Sigmoid colon (tissue), 4 donors: ENCODE data around the gene UST.

Experiments used
- CTCF ChIP-seq, 4 experiments: fragments of 450-650 bp in 3 of 4; fragments of 200-600 bp in 1 of 4; IDR thresholded peaks; one replicate each; pipeline ENCODE4 v1.5.1; 2016 to 2019; ENCODE audit warnings: antibody characterized with exemption in 4 of 4, mild to moderate bottlenecking in 3 of 4, moderate library complexity in 2 of 4
- EP300 ChIP-seq, 4 donors: sonication (generic); formaldehyde crosslinking; IDR thresholded peaks; one replicate each; pipeline ENCODE4 v1.6.1; 2017; ENCODE audit warnings: antibody characterized with exemption in 4 of 4
- POLR2A ChIP-seq, 2 donors: fragments of 450-650 bp; IDR thresholded peaks; one replicate each; pipeline ENCODE4 v1.6.1; 2016; ENCODE audit warnings: antibody characterized with exemption in 2 of 2, mild to moderate bottlenecking in 2 of 2, moderate library complexity in 2 of 2
- POLR2AphosphoS5 ChIP-seq, 4 donors: sonication (generic); formaldehyde crosslinking; IDR thresholded peaks; one replicate each; pipeline ENCODE4 v1.6.1; 2017; ENCODE audit warnings: antibody characterized with exemption in 4 of 4

GRCh38 chr6:148751793-148752170, 5.0 kb downstream of the UST start:
- TF ChIP-seq CTCF (IDR thresholded peaks at IDR 0.05) (no peak), POLR2A (IDR thresholded peaks at IDR 0.05) (no peak), POLR2AphosphoS5 (IDR thresholded peaks at IDR 0.05) (no peak), EP300 (IDR thresholded peaks at IDR 0.05) (no peak)
